ENCODE data around the gene OR10H3.
"Not testable (repeated sequence)": the region's sequence is repeated elsewhere in the genome, so short reads cannot be mapped to it uniquely, and the experiment has no call there.

The OR10H3 gene

DNA sequence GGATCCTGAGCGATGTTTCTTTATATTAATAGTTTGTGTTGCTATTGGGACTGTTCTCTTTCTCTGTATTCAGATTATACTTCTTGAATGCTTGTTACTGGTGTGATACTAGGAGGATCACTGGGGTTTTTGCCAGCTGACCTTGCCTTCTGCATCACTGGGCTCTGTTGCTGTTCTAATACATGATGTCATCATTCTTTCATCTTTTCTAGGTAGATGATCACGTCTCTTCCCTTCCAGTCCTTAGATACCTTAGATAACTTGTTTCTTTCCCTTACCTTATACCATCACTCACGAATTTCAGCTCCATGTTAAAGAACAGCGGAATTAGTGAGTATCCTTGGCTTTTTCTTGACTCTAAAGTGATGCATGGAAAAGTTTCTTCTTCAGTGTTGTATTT, at the start of gene OR10H3:
Gene OR10H3, plus strand, starts transcription at position 264 of the 400 bp plus-strand sequence. CDS start 3,408 bp downstream, outside the sequence.
- DNase-seq (ENCODE audit: low spot score), result no peak

DNA sequence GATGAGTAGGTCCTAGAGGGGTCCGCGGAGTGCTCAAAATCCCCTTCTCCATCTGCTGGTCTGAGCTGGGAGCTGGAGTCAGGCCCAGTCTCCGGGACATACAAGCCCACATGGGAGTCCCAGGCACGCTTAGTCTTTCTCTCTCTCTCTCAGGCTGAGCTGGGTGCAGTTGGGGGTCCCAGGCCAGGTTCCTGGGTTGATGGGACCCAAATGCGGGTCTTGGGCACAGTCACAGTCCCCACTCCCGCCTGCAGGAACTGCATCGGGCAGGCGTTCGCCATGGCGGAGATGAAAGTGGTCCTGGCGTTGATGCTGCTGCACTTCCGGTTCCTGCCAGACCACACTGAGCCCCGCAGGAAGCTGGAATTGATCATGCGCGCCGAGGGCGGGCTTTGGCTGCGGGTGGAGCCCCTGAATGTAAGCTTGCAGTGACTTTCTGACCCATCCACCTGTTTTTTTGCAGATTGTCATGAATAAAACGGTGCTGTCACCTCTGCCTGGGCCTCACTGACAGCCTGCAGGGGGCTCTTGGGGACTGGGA, 41.1 kb upstream of the OR10H3 start:
- no peak for DNase-seq (ENCODE audit: low spot score)

DNA sequence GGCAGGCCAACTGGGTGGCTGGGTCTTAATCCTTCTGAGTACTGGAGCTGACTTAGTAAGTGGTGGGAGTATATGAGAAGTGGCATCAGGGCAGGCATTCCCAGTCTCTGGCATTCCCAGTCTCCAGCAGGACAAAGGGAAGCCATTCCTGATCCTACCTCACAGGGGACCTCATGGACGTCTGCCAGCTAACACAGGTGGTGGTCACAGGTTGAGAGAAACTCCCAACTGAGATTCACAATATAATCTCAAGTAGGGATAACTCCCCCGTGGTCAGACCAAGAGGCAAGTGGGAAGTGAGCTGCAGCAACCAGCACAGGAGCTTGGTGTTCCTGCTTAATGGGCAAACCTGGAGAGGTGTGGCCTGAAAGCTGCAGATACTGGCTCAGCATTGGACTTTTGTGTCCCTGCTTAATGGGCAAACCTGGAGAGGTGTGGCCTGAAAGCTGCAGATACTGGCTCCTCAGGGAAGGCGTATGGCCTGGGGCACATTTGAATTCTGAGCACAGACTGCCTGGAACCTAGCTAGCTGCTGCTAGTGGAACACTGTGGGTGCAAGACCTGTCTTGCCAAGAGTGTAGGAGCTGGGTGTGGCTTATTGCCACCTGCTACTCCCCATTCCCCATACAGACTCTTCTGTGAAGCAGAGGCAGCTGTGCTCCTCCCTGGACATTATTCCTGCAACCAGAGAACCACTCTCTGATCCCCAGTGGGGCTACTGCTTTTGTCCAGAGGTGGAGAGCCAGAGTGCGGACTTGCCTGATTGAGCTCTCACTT, 35.8 kb upstream of the OR10H3 start:
- no peak for DNase-seq (ENCODE audit: low spot score)

DNA sequence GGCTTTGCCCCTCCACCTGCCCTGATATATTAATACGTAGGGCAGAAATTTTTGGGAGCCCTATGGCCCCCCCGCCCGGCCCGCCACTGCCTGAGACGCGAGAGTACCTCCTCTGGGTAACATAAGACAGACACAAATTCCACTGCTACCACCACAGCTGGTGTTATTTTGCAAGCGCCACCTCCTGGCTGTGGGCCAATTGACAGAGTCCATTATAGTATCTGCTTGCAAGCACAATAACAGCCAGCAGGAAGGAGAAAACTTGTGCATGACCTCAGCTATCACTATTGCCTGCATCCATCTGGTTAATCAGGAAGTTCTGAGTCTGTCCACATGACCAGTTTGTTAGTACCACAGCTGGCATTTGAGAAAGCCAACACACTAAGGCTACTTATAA, 35.3 kb upstream of the OR10H3 start:
- no peak for DNase-seq (ENCODE audit: low spot score)

DNA sequence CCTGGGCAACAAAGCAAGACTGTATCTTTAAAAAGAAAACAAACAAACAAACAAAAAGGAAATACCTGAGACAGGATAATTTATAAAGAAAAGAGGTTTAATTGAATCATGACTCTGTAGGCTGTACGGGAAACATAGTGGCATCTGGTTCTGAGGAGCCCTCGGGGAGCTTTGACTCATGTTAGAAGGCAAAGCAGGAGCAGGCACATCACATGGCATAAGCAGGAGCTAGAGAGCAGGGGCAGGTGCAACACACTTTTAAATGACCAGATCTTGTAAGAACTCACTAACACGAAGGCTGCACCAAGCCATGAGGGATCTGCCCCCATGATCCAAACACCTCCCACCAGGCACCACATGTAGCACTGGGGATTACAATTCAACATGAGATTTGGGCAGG, 23.1 kb upstream of the OR10H3 start:
- no peak for DNase-seq (ENCODE audit: low spot score)

DNA sequence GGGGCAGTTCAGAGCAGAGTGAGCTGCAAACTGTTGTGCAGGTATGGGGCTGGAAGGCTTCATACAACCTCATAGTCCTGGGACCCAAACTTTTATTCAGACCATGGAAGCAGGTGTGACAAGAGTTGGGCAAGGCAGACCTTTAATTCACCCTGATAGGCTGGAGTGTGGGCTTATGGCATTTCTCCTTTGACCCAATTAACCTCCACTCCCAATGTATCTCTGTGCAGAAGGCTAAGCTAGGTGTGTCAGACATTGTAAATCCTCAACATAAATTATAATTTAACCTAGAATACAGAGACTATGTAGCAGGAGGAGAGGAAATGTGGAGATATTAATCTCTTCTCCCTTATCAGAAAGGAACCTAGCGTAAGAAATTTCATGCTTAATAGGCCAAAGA, 22.1 kb upstream of the OR10H3 start:
- no peak for DNase-seq (ENCODE audit: low spot score)

GRCh38 chr19:15717809-15718208, 20.0 kb upstream of the OR10H3 start:
- DNase-seq (ENCODE audit: low spot score), result no peak

DNA sequence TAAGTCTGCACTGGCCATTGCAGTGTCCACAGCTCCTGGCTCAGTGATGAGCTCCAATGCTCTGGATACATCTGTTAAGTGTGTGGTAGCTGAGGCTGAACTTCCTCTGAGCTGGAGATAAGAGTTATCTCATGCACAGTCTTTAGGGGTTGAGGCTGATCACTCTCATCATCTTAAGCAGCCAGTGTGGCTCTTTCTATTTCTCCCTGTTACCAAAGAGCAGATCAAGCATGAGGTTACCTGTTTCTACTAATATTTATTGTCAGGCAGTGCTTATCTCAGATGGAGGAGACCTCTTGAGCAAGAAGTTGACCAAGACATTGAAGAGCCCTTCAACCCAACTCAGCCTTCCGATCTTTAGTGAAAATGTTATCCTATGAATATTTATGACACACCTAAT, 16.5 kb upstream of the OR10H3 start:
- DNase-seq (ENCODE audit: low spot score), result no peak

DNA sequence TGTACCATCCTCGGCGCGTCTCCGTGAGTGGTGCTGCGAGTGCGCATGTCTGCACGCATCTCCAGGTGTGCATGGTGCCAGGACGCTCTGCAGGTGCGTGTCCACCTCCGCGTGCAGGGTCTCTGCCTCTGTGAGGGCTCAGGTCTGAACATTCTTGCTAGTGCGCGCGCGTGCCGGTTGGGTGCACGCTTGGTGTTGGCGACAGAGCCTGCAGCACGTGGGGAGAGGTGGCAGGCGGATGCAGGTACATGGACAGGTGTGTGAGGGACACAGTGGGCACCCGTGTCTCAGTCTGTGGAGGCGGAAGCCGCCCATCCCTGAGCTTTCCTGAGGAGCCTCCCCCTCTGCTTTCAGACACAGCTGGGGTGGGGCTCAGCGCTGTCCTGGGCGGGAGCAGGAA, 14.8 kb upstream of the OR10H3 start:
- DNase-seq (ENCODE audit: low spot score), result no peak

DNA sequence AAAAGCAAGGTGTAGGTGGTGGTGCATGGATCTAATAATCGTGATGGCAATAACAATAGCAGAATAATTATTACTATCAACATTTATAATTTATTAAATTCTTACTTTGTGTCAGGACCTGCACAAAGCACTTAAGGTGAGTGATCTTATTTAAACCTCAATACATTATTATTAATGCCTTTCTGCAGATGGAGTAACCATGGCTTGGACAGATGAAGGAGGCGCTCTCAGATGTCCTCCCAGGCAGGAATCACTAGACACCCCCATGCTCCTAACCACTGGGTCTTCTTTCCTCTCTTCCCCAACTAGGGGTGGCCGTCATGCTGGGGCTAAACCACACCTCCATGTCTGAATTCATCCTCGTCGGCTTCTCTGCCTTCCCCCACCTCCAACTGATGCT, 10.1 kb upstream of the OR10H3 start, which contains the start of gene OR10H2:
Gene OR10H2, plus strand, starts transcription at position 301 of the 400 bp plus-strand sequence. Its CDS starts 20 bp downstream, at position 321.
- DNase-seq (ENCODE audit: low spot score), result no peak

- DNase-seq (ENCODE audit: low spot score), result no peak
Measured at GRCh38 chr19:15730538-15730937, 7.2 kb upstream of the OR10H3 start.

- DNase-seq (ENCODE audit: low spot score), result no peak
Measured at GRCh38 chr19:15732388-15732787, 5.4 kb upstream of the OR10H3 start.

GRCh38 chr19:15733895-15734294, 3.9 kb upstream of the OR10H3 start:
- no peak for DNase-seq (ENCODE audit: low spot score)

DNA sequence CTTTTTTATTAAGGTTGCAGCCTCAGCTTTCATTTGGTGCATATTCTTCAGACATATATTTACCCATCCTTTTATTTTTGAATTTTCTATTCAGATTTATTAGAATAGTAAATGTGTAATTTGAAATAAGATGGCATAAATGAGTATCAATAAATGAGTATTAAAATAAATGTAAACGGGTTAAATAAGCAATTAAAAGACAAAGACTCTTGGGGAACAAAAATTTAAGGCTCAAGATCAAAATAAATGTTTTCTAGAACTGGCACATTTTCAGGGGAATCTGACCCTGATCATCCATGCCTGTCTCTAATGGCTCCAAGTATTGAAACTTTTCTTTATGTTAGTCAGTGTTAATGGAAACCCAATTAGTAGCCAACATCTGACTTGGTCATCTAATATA, 3.0 kb downstream of the OR10H3 start:
- DNase-seq (ENCODE audit: low spot score), result no peak

DNA sequence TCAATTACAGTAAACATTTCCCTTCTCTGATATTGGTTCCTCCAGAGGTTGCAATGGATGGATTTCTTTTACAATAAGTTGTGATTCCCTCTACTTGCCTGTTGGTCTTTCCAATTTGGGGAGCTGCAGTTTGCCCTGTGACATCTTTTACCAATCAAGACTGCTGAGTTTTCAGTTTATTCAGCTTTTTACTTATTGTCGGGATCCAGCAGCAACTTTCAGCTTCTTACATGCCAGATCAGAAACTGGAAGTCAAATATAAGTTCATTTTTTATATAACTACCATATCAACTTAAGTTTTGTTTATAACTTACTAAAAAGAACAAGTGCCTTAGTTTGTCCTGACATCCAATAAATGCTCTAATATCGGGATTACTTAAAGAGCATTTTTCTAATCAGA, 10.5 kb downstream of the OR10H3 start:
- DNase-seq (ENCODE audit: low spot score), result no peak

DNA sequence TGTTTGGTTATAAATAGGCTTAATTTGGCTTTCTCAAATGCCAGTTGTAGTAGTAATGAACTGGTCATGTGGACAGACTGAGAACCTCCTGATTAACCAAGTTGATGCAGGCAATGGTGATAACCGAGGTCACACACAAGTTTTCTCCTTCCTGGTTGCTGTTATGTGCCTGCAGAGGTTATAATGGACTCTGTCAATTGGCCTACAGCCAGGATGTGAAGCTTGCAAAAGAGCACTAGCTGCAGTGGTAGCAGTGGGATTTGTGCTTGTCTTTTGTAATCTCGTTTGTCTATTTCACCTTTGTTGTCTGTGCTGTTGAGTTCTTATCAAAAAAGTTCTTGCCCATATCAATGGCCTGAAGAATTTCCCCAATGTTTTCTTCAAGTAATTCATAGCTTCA, 20.6 kb downstream of the OR10H3 start:
- DNase-seq (ENCODE audit: low spot score), result no peak

- DNase-seq (ENCODE audit: low spot score), result no peak
Measured at GRCh38 chr19:15759962-15760565, 22.3 kb downstream of the OR10H3 start.

DNA sequence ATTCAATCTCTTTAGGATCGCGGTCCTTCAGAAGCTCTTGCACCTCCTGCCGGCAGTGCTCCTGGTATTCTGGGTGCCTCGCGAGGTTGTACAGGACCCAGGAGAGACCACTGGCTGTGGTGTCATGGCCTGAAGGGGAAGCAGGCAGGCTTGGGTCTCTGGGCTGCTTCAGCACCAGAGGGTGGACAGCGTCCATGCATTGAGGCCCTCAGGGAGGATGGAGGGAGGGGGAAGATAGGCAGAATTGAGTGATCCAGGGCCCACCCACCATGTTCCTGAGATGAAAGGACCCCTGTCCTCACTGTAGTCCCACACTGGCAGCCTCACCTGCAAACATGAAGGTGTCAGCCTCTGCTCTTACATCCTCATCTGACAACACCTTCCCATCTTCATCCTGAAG, 31.8 kb downstream of the OR10H3 start:
- no peak for DNase-seq (ENCODE audit: low spot score)

DNA sequence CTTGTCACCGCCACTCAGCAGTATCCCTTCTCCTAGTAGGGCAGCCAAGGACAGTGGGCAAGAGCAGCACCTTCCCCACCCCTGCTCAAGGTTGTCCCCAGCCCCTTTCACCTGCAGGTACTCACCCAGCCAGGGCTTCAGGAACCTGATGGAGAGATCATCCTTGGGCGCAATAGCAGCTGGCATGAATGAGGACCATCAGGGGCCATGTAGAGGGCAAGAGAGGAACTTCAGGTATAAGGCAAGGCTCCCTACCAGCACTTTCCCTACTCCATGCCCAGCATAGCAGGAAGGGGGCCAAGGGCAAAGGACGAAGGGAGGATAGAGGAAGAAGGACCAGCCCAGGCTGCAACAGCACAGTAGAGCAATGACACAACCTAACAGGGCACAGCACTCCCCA, 36.4 kb downstream of the OR10H3 start:
- not testable (repeated sequence) for DNase-seq (ENCODE audit: low spot score)

DNA sequence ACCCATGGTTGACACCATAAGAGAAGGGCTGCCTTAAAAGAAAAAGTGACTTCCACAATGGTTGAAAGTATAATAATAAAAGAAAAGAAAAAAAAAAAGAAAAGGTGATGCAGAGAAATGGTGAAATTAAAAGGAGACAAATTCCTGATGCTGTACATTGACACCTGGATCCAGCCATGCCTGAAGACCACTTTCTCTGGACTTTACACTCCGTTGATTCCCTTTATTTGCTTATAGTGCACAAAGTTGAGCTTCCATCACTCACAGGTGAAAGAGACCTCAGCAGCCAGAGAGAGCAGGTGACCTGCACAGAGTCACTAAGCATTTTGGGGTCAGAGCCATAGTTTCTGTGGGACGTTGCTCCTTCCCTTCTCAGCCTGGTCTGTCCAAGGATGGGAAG, 37.5 kb downstream of the OR10H3 start:
- no peak for DNase-seq (ENCODE audit: low spot score)

DNA sequence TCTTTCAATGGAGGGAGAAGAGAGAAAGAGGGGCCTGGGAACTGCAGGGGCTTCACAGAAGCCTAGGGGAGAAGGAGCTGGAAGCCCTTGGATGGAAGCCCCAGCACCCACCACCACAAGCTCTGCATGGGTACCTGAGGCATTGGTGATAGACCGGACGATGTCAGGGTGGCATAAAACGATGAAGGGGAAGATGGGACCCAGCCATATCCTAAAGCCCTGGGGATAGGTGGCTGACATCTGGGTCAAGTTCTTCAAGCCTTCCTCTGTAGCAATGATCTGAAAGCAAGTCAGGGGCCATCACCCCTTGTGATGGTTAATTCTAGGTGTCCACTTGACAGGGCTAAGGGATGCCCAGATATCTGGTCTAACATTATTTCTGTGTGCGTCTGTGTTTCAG, 38.5 kb downstream of the OR10H3 start:
- DNase-seq (ENCODE audit: low spot score), result no peak

GRCh38 chr19:15776991-15777970, 39.5 kb downstream of the OR10H3 start:
- no peak for DNase-seq (ENCODE audit: low spot score)

Data from hepatic stellate cell (primary cell).